Loucy (cell line): ENCODE measurements around the gene AQP3.

Source experiments
- H2AFZ ChIP-seq: fragments of 200-600 bp; sonication (generic); 2 replicates; pipeline ENCODE4 v1.6.0; 2016; ENCODE audit warnings: antibody characterized with exemption, mild to moderate bottlenecking, low read length, moderate library complexity
- H3F3A ChIP-seq: fragments of 200-600 bp; 2 replicates; pipeline ENCODE4 v1.6.0; 2016; ENCODE audit warnings: antibody characterized with exemption, low read depth, mild to moderate bottlenecking
- H3K27me3 ChIP-seq: fragments of 200-600 bp; sonication (generic); 2 replicates; pipeline ENCODE4 v1.6.1; 2014; ENCODE audit warnings: low read length, mild to moderate bottlenecking; ENCODE audit not compliant: insufficient read depth, poor library complexity, severe bottlenecking
- H3K36me3 ChIP-seq: fragments of 200-600 bp; sonication (generic); 2 replicates; pipeline ENCODE4 v1.6.1; 2016; ENCODE audit warnings: low read length; ENCODE audit not compliant: insufficient read depth
- H3K4me1 ChIP-seq: fragments of 200-600 bp; sonication (generic); 2 replicates; pipeline ENCODE4 v1.5.1; 2014; ENCODE audit warnings: low read length, mild to moderate bottlenecking; ENCODE audit not compliant: insufficient read depth, poor library complexity, severe bottlenecking
- H3K4me2 ChIP-seq: fragments of 200-600 bp; sonication (generic); 2 replicates; pipeline ENCODE4 v1.6.0; 2014; ENCODE audit warnings: antibody characterized with exemption, low read length, low read depth, mild to moderate bottlenecking; ENCODE audit not compliant: poor library complexity, severe bottlenecking
- H3K4me3 ChIP-seq: fragments of 200-600 bp; sonication (generic); 2 replicates; pipeline ENCODE4 v1.5.1; 2014; ENCODE audit warnings: low read length, mild to moderate bottlenecking, mixed read lengths; ENCODE audit not compliant: poor library complexity, severe bottlenecking
- H3K79me2 ChIP-seq: fragments of 200-600 bp; sonication (generic); 2 replicates; pipeline ENCODE4 v1.6.1; 2014; ENCODE audit warnings: low read length; ENCODE audit not compliant: insufficient read depth
- H3K9ac ChIP-seq: fragments of 200-600 bp; sonication (generic); 2 replicates; pipeline ENCODE4 v1.6.0; 2014; ENCODE audit warnings: mild to moderate bottlenecking, low read depth, low read length, moderate library complexity; ENCODE audit not compliant: poor library complexity, severe bottlenecking
- H3K9me2 ChIP-seq: fragments of 200-600 bp; sonication (generic); replicated peaks from 2 replicates; pipeline ENCODE4 v1.6.1; 2016; ENCODE audit warnings: low read depth, low read length, mixed read lengths
- H3K9me3 ChIP-seq: fragments of 200-600 bp; sonication (generic); 2 replicates; pipeline ENCODE4 v1.6.1; 2014; ENCODE audit warnings: mild to moderate bottlenecking, antibody characterized with exemption, low read length, low read depth; ENCODE audit not compliant: insufficient read depth
- H4K20me1 ChIP-seq: fragments of 200-600 bp; sonication (generic); 2 replicates; pipeline ENCODE4 v1.6.0; 2014; ENCODE audit warnings: antibody characterized with exemption, low read length, mild to moderate bottlenecking; ENCODE audit not compliant: insufficient read depth, poor library complexity, severe bottlenecking
- CTCF ChIP-seq: fragments of 200-600 bp; sonication (generic); conservative IDR thresholded peaks from 2 replicates; pipeline ENCODE4 v1.5.1; 2014; ENCODE audit warnings: mild to moderate bottlenecking, antibody characterized with exemption, low read length
- EZH2phosphoT487 ChIP-seq: fragments of 200-600 bp; IDR thresholded peaks from 2 replicates; pipeline ENCODE4 v1.6.1; 2018; ENCODE audit warnings: antibody characterized with exemption, mild to moderate bottlenecking, moderate library complexity, borderline replicate concordance

The AQP3 gene

DNA sequence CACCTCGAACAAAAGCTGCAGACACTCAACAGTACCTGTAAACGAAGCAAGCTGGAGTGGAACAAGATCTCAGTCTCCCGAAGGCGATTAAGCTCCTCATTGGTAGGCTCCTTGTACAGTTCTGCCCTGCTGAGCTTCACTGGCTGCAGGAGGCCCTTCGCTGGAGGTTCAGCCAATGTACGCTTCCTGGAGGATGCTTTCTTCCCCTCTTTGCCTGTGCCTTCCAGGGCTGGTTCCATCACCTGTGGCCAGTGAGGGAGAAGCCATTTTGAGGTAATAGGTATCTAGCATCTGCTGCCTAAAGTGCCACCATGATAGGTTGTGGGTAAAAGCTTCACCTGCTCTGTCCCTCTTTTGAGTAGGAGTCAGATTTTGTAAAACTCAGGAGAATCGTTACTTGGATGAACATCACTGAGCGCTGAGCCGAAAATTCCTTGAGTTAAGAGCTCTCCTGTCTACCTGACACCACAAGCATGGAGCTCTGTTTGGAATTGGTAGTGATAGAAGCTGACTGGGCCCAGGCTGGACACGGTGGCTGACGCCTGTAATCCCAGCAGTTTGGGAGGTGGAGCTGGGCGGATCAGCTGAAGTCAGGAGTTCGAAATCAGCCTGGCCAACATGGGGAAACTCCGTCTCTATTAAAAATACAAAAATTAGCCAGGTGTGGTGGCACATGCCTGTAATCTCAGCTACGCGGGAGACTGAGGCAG, 24.9 kb upstream of the AQP3 start:
- Histone ChIP-seq H2AFZ (no peak overlapping the region), H3K27me3 (no peaks in the 10 kb centered on the region), H3K4me1 (peaks cover 12% of the 10 kb centered on the region), H4K20me1 (peaks cover 16% of the 10 kb centered on the region), H3K36me3 (peaks cover 39% of the 10 kb centered on the region; the same call in 1 of the 2 replicates), H3K4me3 (peak overlapping the region; percentile 84), H3K4me2 (peak overlapping the region; percentile 97), H3K9ac (peak overlapping the region; percentile 78), H3F3A (no peaks in the 10 kb centered on the region), H3K9me2 (no peaks in the 10 kb centered on the region), H3K9me3 (no peaks in the 10 kb centered on the region), H3K79me2 (peaks cover 32% of the 10 kb centered on the region)
- TF ChIP-seq CTCF (no peak), EZH2phosphoT487 (no peak)

DNA sequence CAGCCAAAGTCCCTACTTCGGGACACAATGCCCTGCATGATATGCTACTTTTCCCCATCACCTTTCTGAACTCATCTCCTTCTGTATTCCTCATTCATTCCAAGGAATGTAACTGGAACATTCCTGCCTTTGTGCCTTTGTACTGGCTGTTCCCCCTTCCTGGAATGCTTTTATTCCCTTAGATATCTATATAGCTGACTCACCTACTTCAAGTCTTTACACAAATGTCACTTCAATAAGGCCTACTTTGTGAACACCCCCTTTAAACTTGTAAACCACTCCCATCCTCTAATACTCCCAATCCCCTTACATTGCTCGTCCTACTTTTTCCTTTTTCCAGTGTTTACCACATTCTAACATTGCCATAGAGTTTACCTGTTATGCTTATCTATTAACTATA, 24.0 kb upstream of the AQP3 start:
- peaks cover 49% of the 10 kb centered on the region; the same call in 1 of the 2 replicates for H3K36me3 ChIP-seq
- TF ChIP-seq CTCF (no peak), EZH2phosphoT487 (no peak)

DNA sequence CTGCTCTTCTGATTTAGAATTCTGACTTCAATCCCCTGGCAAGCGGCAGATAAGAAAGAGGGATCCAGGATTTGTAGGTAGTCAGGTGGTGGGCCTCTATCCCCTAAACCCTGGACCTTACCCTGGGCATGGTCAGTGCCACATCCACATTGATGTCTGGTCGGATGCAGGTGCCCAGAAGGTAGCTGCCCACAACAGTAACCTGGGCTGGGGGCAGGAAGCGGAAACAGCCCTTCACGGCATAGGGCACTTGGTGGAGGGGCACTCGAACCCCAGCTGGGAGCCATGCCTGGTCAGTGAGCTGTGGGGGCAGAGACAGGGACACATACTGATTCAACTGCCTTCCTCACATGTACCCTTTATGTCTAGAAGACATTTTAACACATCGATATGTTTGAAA, 22.5 kb upstream of the AQP3 start:
- no peak overlapping the region for H3K9ac ChIP-seq
- no peak overlapping the region for H2AFZ ChIP-seq
- H4K20me1 ChIP-seq: peaks cover 16% of the 10 kb centered on the region
- peaks cover 12% of the 10 kb centered on the region for H3K4me1 ChIP-seq
- H3K27me3 ChIP-seq: no peaks in the 10 kb centered on the region
- peaks cover 32% of the 10 kb centered on the region for H3K79me2 ChIP-seq
- no peak overlapping the region for H3K4me2 ChIP-seq
- TF ChIP-seq EZH2phosphoT487: no peak
- no peak for TF ChIP-seq CTCF
- no peaks in the 10 kb centered on the region for H3K9me3 ChIP-seq
- H3K4me3 ChIP-seq: no peak overlapping the region
- no peaks in the 10 kb centered on the region for H3F3A ChIP-seq
- no peaks in the 10 kb centered on the region for H3K9me2 ChIP-seq
- peaks cover 63% of the 10 kb centered on the region; the same call in 1 of the 2 replicates for H3K36me3 ChIP-seq

More for the DNA sequence above, 24.0 kb upstream of the AQP3 start:
- Histone ChIP-seq H3K27me3 (no peaks in the 10 kb centered on the region), H3K4me3 (no peak overlapping the region), H3K9me2 (no peaks in the 10 kb centered on the region), H3K9me3 (no peaks in the 10 kb centered on the region), H3K4me1 (peaks cover 12% of the 10 kb centered on the region), H3K4me2 (peak overlapping the region; percentile 97), H3F3A (no peaks in the 10 kb centered on the region), H3K9ac (peak overlapping the region; percentile 78), H2AFZ (no peak overlapping the region), H4K20me1 (peaks cover 16% of the 10 kb centered on the region), H3K79me2 (peaks cover 32% of the 10 kb centered on the region)
